AG09319 (cell line): Measurements from ENCODE around the gene CNTNAP5.

ENCODE experiments used
- DNase-seq: peaks from one replicate; pipeline ENCODE4 v3.0.0-alpha.2; 2010; ENCODE audit warnings: low read depth; ENCODE audit errors: extremely low read depth
- CTCF ChIP-seq: IDR thresholded peaks from 2 replicates; pipeline ENCODE4 v1.5.1; 2011; ENCODE audit warnings: low read depth, mild to moderate bottlenecking, inconsistent platforms, low read length, moderate library complexity

Gene CNTNAP5

GRCh38 chr2:124836416-124836815 is 811.3 kb downstream of the CNTNAP5 start:
- TF ChIP-seq CTCF, result no peak
- DNase-seq, result peak; percentile 5

DNA sequence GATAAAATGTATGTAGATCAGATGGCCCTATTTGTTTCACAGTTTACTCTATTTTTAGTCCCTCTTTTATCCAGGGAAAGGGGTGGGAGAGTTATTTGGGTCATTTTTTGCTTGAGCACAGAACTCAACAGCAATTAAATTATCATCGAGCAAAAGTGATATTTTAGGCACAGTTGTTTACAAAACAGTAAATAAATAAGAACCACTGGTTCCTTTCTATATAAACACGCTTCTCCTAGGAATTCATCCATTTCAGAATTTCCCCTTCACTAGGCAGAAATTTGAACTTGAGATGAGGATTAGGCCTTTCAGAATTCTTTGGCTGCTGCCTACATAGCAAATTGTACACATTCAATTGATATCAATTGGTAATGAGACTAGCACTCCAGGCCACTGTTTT is 812.4 kb downstream of the CNTNAP5 start:
- no peak for TF ChIP-seq CTCF
- DNase-seq, result no peak

- no peak for DNase-seq
- no peak for TF ChIP-seq CTCF
Observed at GRCh38 chr2:124838406-124838805, 813.3 kb downstream of the CNTNAP5 start.

DNA sequence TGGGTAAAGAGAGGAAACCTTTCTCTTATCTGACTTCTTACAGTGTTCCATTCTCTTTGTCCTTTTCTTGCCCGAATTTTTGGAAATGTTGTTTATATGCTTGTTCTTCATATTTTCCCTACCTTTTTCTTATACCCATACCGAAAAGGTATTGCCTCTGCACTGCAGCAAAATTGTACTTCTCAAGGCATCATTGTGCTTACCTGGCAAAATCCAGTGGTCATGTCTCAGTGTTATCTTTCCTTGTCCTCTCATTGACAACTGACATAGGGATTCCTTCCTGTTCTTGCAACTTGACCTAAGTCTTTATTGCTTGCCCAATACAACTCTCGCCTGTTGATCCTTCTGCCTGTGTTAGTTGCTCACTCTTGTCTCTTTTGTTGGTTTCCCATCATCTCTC is 842.2 kb downstream of the CNTNAP5 start:
- TF ChIP-seq CTCF, result no peak
- no peak for DNase-seq

DNA sequence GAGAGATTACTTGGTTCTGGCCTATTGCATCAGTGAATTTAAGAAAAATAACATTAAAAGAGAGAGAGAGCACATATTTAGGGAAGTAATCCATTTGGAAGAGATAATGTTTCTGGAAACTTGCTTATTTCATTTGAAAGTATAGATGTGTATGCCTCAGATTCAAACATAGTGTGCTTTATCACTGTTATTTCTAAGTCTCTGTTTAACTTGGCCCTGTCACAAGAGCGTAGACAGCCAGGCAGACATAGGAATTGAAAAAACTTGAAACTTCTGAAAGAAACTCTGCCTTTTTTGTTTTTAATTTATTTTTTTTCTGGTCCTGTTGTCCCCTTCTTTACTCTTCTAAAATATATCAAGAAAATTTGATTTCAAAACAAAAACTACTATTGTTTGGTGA is 849.1 kb downstream of the CNTNAP5 start:
- DNase-seq, result no peak
- no peak for TF ChIP-seq CTCF

DNA sequence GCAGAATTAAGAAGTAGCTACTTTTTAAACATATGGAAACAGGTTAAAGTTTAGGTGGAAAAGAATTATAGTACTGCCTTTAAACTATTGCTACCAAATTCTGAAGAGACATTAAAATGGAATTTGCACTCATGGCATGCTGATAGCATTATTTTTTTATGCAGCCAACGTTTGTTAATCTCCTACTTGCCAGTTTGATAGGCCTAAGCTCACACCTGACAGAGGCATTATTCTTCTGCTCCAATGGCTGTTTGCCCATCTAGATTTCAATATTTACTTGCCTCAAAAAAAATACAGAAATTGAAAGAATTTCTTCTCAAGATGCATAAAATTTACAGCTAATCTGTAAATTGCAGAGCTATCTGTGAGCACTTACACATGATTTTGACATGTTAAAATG is 849.6 kb downstream of the CNTNAP5 start:
- DNase-seq, result no peak
- TF ChIP-seq CTCF, result no peak

DNA sequence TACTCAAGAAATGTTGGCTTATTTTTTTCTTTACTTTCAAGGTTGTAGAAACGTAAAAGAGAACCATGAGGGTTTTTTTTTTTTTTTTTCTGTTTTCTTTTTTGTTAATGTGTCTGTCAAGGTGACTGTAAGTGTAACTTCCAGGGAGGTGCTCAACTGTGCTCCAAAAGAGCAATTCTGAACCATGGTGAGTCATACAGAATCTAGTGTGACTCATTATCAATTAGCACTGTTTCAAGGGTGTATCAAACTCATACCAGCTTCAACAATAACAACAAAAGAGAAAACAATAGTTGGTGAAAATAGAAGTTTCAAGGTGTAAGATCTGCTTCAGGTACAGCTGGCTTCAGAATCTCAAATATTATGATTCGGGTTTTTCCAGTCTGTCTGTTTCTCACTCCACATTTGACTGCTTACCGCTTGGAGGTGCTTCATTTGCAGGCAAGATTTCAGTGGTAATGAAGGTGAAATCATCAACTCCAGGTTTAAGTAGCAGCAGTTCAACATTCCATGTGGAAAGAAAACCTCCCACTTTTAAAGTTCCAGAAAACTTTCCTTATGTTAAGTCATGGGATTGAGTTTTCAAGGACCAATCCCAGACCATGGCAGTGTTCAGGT is 850.6 kb downstream of the CNTNAP5 start:
- TF ChIP-seq CTCF, result no peak
- DNase-seq, result no peak
